A549 (cell line): ENCODE results near the gene ATOX1. TPM values are rescaled to one million over a fixed set of nuclear protein-coding genes. Genes with fewer than 3 reads are reported as not detected.

ENCODE experiments used
- ATAC-seq, 2 experiments: fragments of 200-7000 bp in 1 of 2; fragments of >200 bp in 1 of 2; cut with Nextera tagmentation in 1 of 2; cut with Tn5 transposase in 1 of 2; 3 replicates each; pipeline versions ENCODE4 v1.8.0 to v1.9.1; 2018 to 2020; ENCODE audit warnings: mild to moderate bottlenecking in 1 of 2, moderate library complexity in 1 of 2
- CTCF ChIA-PET: fragments of 300-600 bp; sonication (Branson Sonifier 250); formaldehyde crosslinking; extraction: SDS; loops from one replicate; lab custom pipeline; 2021; ENCODE audit warnings: antibody characterized with exemption, inconsistent platforms; lab: Yijun Ruan, JAX
- POLR2A ChIA-PET: fragments of 350-600 bp; formaldehyde crosslinking; extraction: SDS; loops from one replicate; lab custom pipeline; 2021; ENCODE audit warnings: antibody characterized with exemption, inconsistent platforms; lab: Yijun Ruan, JAX
- DNase-seq, 2 experiments: peaks; one replicate each; pipeline versions ENCODE4 v3.0.0 to v3.0.0-alpha.2; 2011 to 2016; ENCODE audit warnings: low read depth in 1 of 2, low spot score in 1 of 2
- FAIRE-seq: peaks from 2 replicates; lab custom pipeline; 2011; peaks lifted over from hg19 to GRCh38; lab: Jason Lieb, UNC
- H3K27ac ChIP-seq, 2 experiments: fragments of >200 bp; sonication (Bioruptor Twin); formaldehyde crosslinking; 3 replicates each; pipeline ENCODE4 v1.5.1; 2016 to 2017
- H3K4me1 ChIP-seq: fragments of >200 bp; sonication (Bioruptor Twin); formaldehyde crosslinking; 3 replicates; pipeline ENCODE4 v1.6.1; 2016
- H3K4me2 ChIP-seq: fragments of >200 bp; sonication (Bioruptor Twin); formaldehyde crosslinking; 3 replicates; pipeline ENCODE4 v1.6.1; 2016
- H3K4me3 ChIP-seq: fragments of >200 bp; sonication (Bioruptor Twin); formaldehyde crosslinking; 3 replicates; pipeline ENCODE4 v1.5.1; 2016
- H3K9me3 ChIP-seq: fragments of >200 bp; sonication (Bioruptor Twin); formaldehyde crosslinking; 3 replicates; pipeline ENCODE4 v1.6.1; 2016
- ATOH8 ChIP-seq: fragments of 250-450 bp; sonication (Bioruptor Pico); IDR thresholded peaks from 2 replicates; pipeline ENCODE4 v1.5.0; 2020; ENCODE audit warnings: low read depth, mild to moderate bottlenecking, moderate library complexity
- BCL3 ChIP-seq: fragments of >200 bp; sonication (Bioruptor Twin); formaldehyde crosslinking; IDR thresholded peaks from 3 replicates; pipeline ENCODE4 v1.6.1; 2016
- CBX2 ChIP-seq: fragments of 200-600 bp; sonication (generic); IDR thresholded peaks from 2 replicates; pipeline ENCODE4 v1.6.1; 2016; ENCODE audit warnings: low read depth, mild to moderate bottlenecking, borderline replicate concordance
- CHD2 ChIP-seq: fragments of 150-350 bp; IDR thresholded peaks from 2 replicates; pipeline ENCODE4 v1.6.1; 2014; ENCODE audit warnings: low read length; ENCODE audit not compliant: partially characterized antibody
- CHD4 ChIP-seq: fragments of 200-600 bp; sonication (generic); IDR thresholded peaks from 2 replicates; pipeline ENCODE4 v1.6.1; 2016; ENCODE audit warnings: antibody characterized with exemption, mild to moderate bottlenecking, borderline replicate concordance
- ESRRA ChIP-seq: fragments of 150-350 bp; IDR thresholded peaks from 2 replicates; pipeline ENCODE4 v1.6.1; 2014; ENCODE audit warnings: mild to moderate bottlenecking, low read length, borderline replicate concordance
- FOXS1 ChIP-seq: fragments of 250-450 bp; sonication (Bioruptor Pico); IDR thresholded peaks from 2 replicates; pipeline ENCODE4 v1.5.0; 2020; ENCODE audit warnings: mild to moderate bottlenecking, moderate library complexity
- HDAC2 ChIP-seq: fragments of 200-600 bp; sonication (generic); IDR thresholded peaks from 2 replicates; pipeline ENCODE4 v1.6.1; 2016
- HEYL ChIP-seq: fragments of 250-450 bp; sonication (Bioruptor Pico); IDR thresholded peaks from 2 replicates; pipeline ENCODE4 v1.8.0; 2021; ENCODE audit warnings: mild to moderate bottlenecking, moderate library complexity
- HMGXB4 ChIP-seq: fragments of 250-450 bp; sonication (Bioruptor Pico); IDR thresholded peaks from 2 replicates; pipeline ENCODE4 v1.5.0; 2021; ENCODE audit warnings: mild to moderate bottlenecking, moderate library complexity, borderline replicate concordance
- HOXA7 ChIP-seq: fragments of 250-450 bp; sonication (Bioruptor Pico); IDR thresholded peaks from 2 replicates; pipeline ENCODE4 v1.5.0; 2020; ENCODE audit warnings: mild to moderate bottlenecking, moderate library complexity
- HOXB5 ChIP-seq: fragments of 250-450 bp; sonication (Bioruptor Pico); IDR thresholded peaks from 2 replicates; pipeline ENCODE4 v1.5.0; 2020; ENCODE audit warnings: mild to moderate bottlenecking, moderate library complexity
- JUN ChIP-seq, 2 experiments: fragments of >200 bp; sonication (Bioruptor Twin); formaldehyde crosslinking; IDR thresholded peaks; 2 replicates in 1 of 2; 3 replicates in 1 of 2; pipeline ENCODE4 v1.6.1; 2016 to 2017
- KDM1A ChIP-seq: fragments of 200-600 bp; sonication (generic); IDR thresholded peaks from 2 replicates; pipeline ENCODE4 v1.6.1; 2016; ENCODE audit warnings: low read depth, mild to moderate bottlenecking
- MAZ ChIP-seq: fragments of 150-350 bp; IDR thresholded peaks from 2 replicates; pipeline ENCODE4 v1.6.1; 2014; ENCODE audit warnings: antibody characterized with exemption, low read depth, low read length, borderline replicate concordance
- MYC ChIP-seq: IDR thresholded peaks from 2 replicates; pipeline ENCODE4 v1.6.1; 2012; ENCODE audit warnings: mild to moderate bottlenecking, inconsistent platforms, low read length, improper control_type of control experiment, borderline replicate concordance
- NPAS2 ChIP-seq: fragments of 250-450 bp; sonication (Bioruptor Pico); IDR thresholded peaks from 2 replicates; pipeline ENCODE4 v1.8.0; 2022; ENCODE audit warnings: mild to moderate bottlenecking, moderate library complexity, borderline replicate concordance
- RAD21 ChIP-seq, 2 experiments: fragments of >200 bp in 1 of 2; sonication (Bioruptor Twin) in 1 of 2; formaldehyde crosslinking in 1 of 2; IDR thresholded peaks in 1 of 2; conservative IDR thresholded peaks in 1 of 2; 2 replicates in 1 of 2; 3 replicates in 1 of 2; pipeline ENCODE4 v1.6.1; 2012 to 2018; ENCODE audit warnings: inconsistent platforms in 1 of 2
- RARB ChIP-seq: fragments of 250-450 bp; sonication (Bioruptor Pico); IDR thresholded peaks from 2 replicates; pipeline ENCODE4 v1.8.0; 2021; ENCODE audit warnings: mild to moderate bottlenecking, moderate library complexity
- RCOR1 ChIP-seq: fragments of 150-350 bp; IDR thresholded peaks from 2 replicates; pipeline ENCODE4 v1.6.1; 2014; ENCODE audit warnings: antibody characterized with exemption, low read length, low read depth
- SMC3 ChIP-seq: fragments of >200 bp; sonication (Bioruptor Twin); formaldehyde crosslinking; IDR thresholded peaks from 3 replicates; pipeline ENCODE4 v1.6.1; 2018; ENCODE audit warnings: inconsistent platforms
- SREBF2 ChIP-seq: fragments of 450-650 bp; IDR thresholded peaks from 2 replicates; pipeline ENCODE4 v1.6.1; 2014; ENCODE audit warnings: mild to moderate bottlenecking, moderate library complexity
- TP53 ChIP-seq: fragments of 250-450 bp; sonication (Bioruptor Pico); IDR thresholded peaks from 2 replicates; pipeline ENCODE4 v1.5.0; 2021; ENCODE audit warnings: mild to moderate bottlenecking, moderate library complexity
- USF2 ChIP-seq: fragments of 450-650 bp; IDR thresholded peaks from 2 replicates; pipeline ENCODE4 v1.6.1; 2014; ENCODE audit warnings: antibody characterized with exemption
- ZC3H11A ChIP-seq: fragments of 450-650 bp; IDR thresholded peaks from 2 replicates; pipeline ENCODE4 v1.6.1; 2014; ENCODE audit warnings: antibody characterized with exemption, mild to moderate bottlenecking
- WGBS: methylation state at CpG from one replicate; pipeline ENCODE4 v1.1.6; 2017; ENCODE audit errors: missing lambda C conversion rate; 5-methylcytosine and 5-hydroxymethylcytosine counted together
- polyA plus RNA-seq, 4 experiments: library from polyadenylated mRNA; depleted of rRNA in 3 of 4; stranded (reverse); fragments of >200 nt; fragmentation: RNase III in 1 of 4; extraction: RNeasy Plus Mini Kit Qiagen cat#74134 plus additional on column Dnase treatment in 1 of 4; gene quantifications; 2 replicates in 3 of 4; 3 replicates in 1 of 4; pipeline ENCODE4 v1.2.3, GENCODE V29; 2011 to 2017

ATOX1 gene
- polyA plus RNA-seq, 2 of the 4 experiments (the other 2 are of a cell fraction), result 58.1 to 218 TPM

- H3K27ac ChIP-seq, result peak overlapping the region in 1 of 2 experiments; percentile 93; a peak in 3 of 6 replicates
- CTCF ChIA-PET, result interaction anchor here (1.2 to 6.9 kb wide), 3 partner anchors 10 to 44 kb away, joined by 3 to 39 read pairs (median 19); no protein-coding TSS in a partner anchor
- POLR2A ChIA-PET, result no interaction called here
- no peak for DNase-seq
- H3K9me3 ChIP-seq, result no peaks in the 10 kb centered on the region
- H3K4me1 ChIP-seq, result peaks cover 37% of the 10 kb centered on the region
- TF ChIP-seq SREBF2 (no peak), HMGXB4 (no peak), HDAC2 (no peak), FOXS1 (CRISPR knock-in tag) (no peak), ZC3H11A (no peak), USF2 (no peak)
- no peak for ATAC-seq
- WGBS, result 83% methylated on average over 8 of the region's 8 CpGs
- H3K4me2 ChIP-seq, result no peak overlapping the region
- no peak for FAIRE-seq
- H3K4me3 ChIP-seq, result no peak overlapping the region
Measured at GRCh38 chr5:151697452-151697851, 61.0 kb downstream of the ATOX1 start.

- no peak overlapping the region for H3K4me2 ChIP-seq
- no peak for ATAC-seq
- no peak for TF ChIP-seq ESRRA
- TF ChIP-seq MAZ, result no peak
- TF ChIP-seq HOXA7 (CRISPR knock-in tag), result no peak
- TF ChIP-seq TP53, result no peak
- TF ChIP-seq HDAC2, result no peak
- TF ChIP-seq CHD4, result no peak
- TF ChIP-seq KDM1A, result no peak
- no peak for TF ChIP-seq CBX2
- TF ChIP-seq CHD2, result no peak
- TF ChIP-seq NPAS2, result no peak
- TF ChIP-seq RAD21 (conservative IDR thresholded peaks at IDR 0.05 in 1 of 2, IDR thresholded peaks at IDR 0.05 in 1 of 2), result no peak
- TF ChIP-seq RCOR1, result no peak
- no peak for TF ChIP-seq RARB (CRISPR knock-in tag)
- no peak for TF ChIP-seq MYC
- TF ChIP-seq JUN (IDR thresholded peaks at IDR 0.05), result no peak
- TF ChIP-seq HOXB5 (CRISPR knock-in tag), result no peak
- no peak for TF ChIP-seq HEYL (CRISPR knock-in tag)
- no peak for TF ChIP-seq SMC3
- no peak for TF ChIP-seq BCL3
- no peak for TF ChIP-seq ATOH8 (CRISPR knock-in tag)
- ChIA-PET POLR2A (no interaction called here), CTCF (interaction anchor here (1.1 to 6.9 kb wide), 7 partner anchors 9 to 75 kb away, joined by 3 to 39 read pairs (median 4); partner anchors contain the start of gene G3BP1)
- no peak for DNase-seq
- peak overlapping the region in 1 of 2 experiments; percentile 44; a peak in 3 of 6 replicates for H3K27ac ChIP-seq
- peaks cover 37% of the 10 kb centered on the region for H3K4me1 ChIP-seq
- no peak overlapping the region for H3K4me3 ChIP-seq
- H3K9me3 ChIP-seq, result no peaks in the 10 kb centered on the region
- WGBS, result 81% methylated on average over 20 of the region's 20 CpGs
- FAIRE-seq, result no peak
Measured at GRCh38 chr5:151696470-151697061, 61.9 kb downstream of the ATOX1 start.
